ENCODE results near the gene CACNA2D2.

CACNA2D2 gene

GRCh38 chr3:50342813-50343633 lies 160.4 kb downstream of the CACNA2D2 start:
- Histone ChIP-seq H3K27me3 (ENCODE audit: control insufficient read depth in 5 of 5, insufficient read depth in 4 of 5, low read length in 5 of 5) (no peaks in the 10 kb centered on the region), H3K9ac (ENCODE audit: low read length in 5 of 5) (no peak overlapping the region), H3K9me3 (ENCODE audit: control insufficient read depth in 5 of 5, low read length in 5 of 5) (no peaks in the 10 kb centered on the region), H3K4me3 (ENCODE audit: low read depth in 1 of 5, low read length in 5 of 5) (no peak overlapping the region), H3K36me3 (ENCODE audit: control insufficient read depth in 5 of 5, insufficient read depth in 5 of 5, low read length in 5 of 5) (peaks cover 0 to 7% (median 4%) of the 10 kb centered on the region in 5 donors), H3K4me1 (ENCODE audit: control insufficient read depth in 5 of 5, insufficient read depth in 5 of 5, low read length in 5 of 5) (peaks cover 4 to 51% (median 49%) of the 10 kb centered on the region in 5 donors), H3K27ac (ENCODE audit: low read depth, low read length) (no peak overlapping the region)

GRCh38 chr3:50341996-50342650 lies 161.3 kb downstream of the CACNA2D2 start:
- H3K27me3 ChIP-seq (ENCODE audit: control insufficient read depth in 5 of 5, insufficient read depth in 4 of 5, low read length in 5 of 5), result no peaks in the 10 kb centered on the region
- no peak overlapping the region for H3K9ac ChIP-seq (ENCODE audit: low read length in 5 of 5)
- peaks cover 6 to 58% (median 52%) of the 10 kb centered on the region in 5 donors for H3K4me1 ChIP-seq (ENCODE audit: control insufficient read depth in 5 of 5, insufficient read depth in 5 of 5, low read length in 5 of 5)
- peak overlapping the region in 1 of 5 donors; percentile 71 for H3K4me3 ChIP-seq (ENCODE audit: low read depth in 1 of 5, low read length in 5 of 5)
- H3K27ac ChIP-seq (ENCODE audit: low read depth, low read length), result no peak overlapping the region
- no peaks in the 10 kb centered on the region for H3K36me3 ChIP-seq (ENCODE audit: control insufficient read depth in 5 of 5, insufficient read depth in 5 of 5, low read length in 5 of 5)
- H3K9me3 ChIP-seq (ENCODE audit: control insufficient read depth in 5 of 5, low read length in 5 of 5), result no peaks in the 10 kb centered on the region

- Histone ChIP-seq H3K27ac (ENCODE audit: low read depth, low read length) (no peak overlapping the region), H3K36me3 (ENCODE audit: control insufficient read depth in 5 of 5, insufficient read depth in 5 of 5, low read length in 5 of 5) (no peaks in the 10 kb centered on the region), H3K9ac (ENCODE audit: low read length in 5 of 5) (peak overlapping the region in 2 of 5 donors; percentile 34 to 82), H3K27me3 (ENCODE audit: control insufficient read depth in 5 of 5, insufficient read depth in 4 of 5, low read length in 5 of 5) (no peaks in the 10 kb centered on the region), H3K9me3 (ENCODE audit: control insufficient read depth in 5 of 5, low read length in 5 of 5) (no peaks in the 10 kb centered on the region), H3K4me1 (ENCODE audit: control insufficient read depth in 5 of 5, insufficient read depth in 5 of 5, low read length in 5 of 5) (peaks cover 6 to 63% (median 56%) of the 10 kb centered on the region in 5 donors), H3K4me3 (ENCODE audit: low read depth in 1 of 5, low read length in 5 of 5) (peak overlapping the region; percentile 71 to 76 (median 71))
Observed at GRCh38 chr3:50341537-50341936, 161.9 kb downstream of the CACNA2D2 start.

- H3K9me3 ChIP-seq (ENCODE audit: control insufficient read depth in 5 of 5, low read length in 5 of 5), result no peaks in the 10 kb centered on the region
- peaks cover 7 to 68% (median 62%) of the 10 kb centered on the region in 5 donors for H3K4me1 ChIP-seq (ENCODE audit: control insufficient read depth in 5 of 5, insufficient read depth in 5 of 5, low read length in 5 of 5)
Observed at GRCh38 chr3:50340448-50341329, 162.7 kb downstream of the CACNA2D2 start, which contains the start of gene RASSF1. Gene RASSF1 (minus strand): TSS chr3:50340836. CDS start chr3:50340805, 31 bp downstream.

GRCh38 chr3:50340147-50340447 lies 163.3 kb downstream of the CACNA2D2 start:
- Histone ChIP-seq H3K27ac (ENCODE audit: low read depth, low read length) (peak overlapping the region; percentile 13), H3K9me3 (ENCODE audit: control insufficient read depth in 5 of 5, low read length in 5 of 5) (no peaks in the 10 kb centered on the region), H3K4me1 (ENCODE audit: control insufficient read depth in 5 of 5, insufficient read depth in 5 of 5, low read length in 5 of 5) (peaks cover 7 to 67% (median 62%) of the 10 kb centered on the region in 5 donors), H3K4me3 (ENCODE audit: low read depth in 1 of 5, low read length in 5 of 5) (peak overlapping the region; percentile 58 to 72 (median 71)), H3K36me3 (ENCODE audit: control insufficient read depth in 5 of 5, insufficient read depth in 5 of 5, low read length in 5 of 5) (no peaks in the 10 kb centered on the region), H3K9ac (ENCODE audit: low read length in 5 of 5) (peak overlapping the region in 4 of 5 donors; percentile 22 to 82 (median 38)), H3K27me3 (ENCODE audit: control insufficient read depth in 5 of 5, insufficient read depth in 4 of 5, low read length in 5 of 5) (no peaks in the 10 kb centered on the region)

More at GRCh38 chr3:50340448-50341329, 162.7 kb downstream of the CACNA2D2 start, which contains the start of gene RASSF1:
- Histone ChIP-seq H3K27me3 (ENCODE audit: control insufficient read depth in 5 of 5, insufficient read depth in 4 of 5, low read length in 5 of 5) (no peaks in the 10 kb centered on the region), H3K4me3 (ENCODE audit: low read depth in 1 of 5, low read length in 5 of 5) (peak within 1 kb of the TSS; percentile 71 to 76 (median 71)), H3K9ac (ENCODE audit: low read length in 5 of 5) (peak within 1 kb of the TSS in 4 of 5 donors; percentile 22 to 82 (median 38)), H3K27ac (ENCODE audit: low read depth, low read length) (peak within 1 kb of the TSS; percentile 13), H3K36me3 (ENCODE audit: control insufficient read depth in 5 of 5, insufficient read depth in 5 of 5, low read length in 5 of 5) (no peaks in the 10 kb centered on the region)

- H3K27me3 ChIP-seq (ENCODE audit: control insufficient read depth in 5 of 5, insufficient read depth in 4 of 5, low read length in 5 of 5), result no peaks in the 10 kb centered on the region
- peak overlapping the region in 4 of 5 donors; percentile 22 to 82 (median 38) for H3K9ac ChIP-seq (ENCODE audit: low read length in 5 of 5)
- no peaks in the 10 kb centered on the region for H3K9me3 ChIP-seq (ENCODE audit: control insufficient read depth in 5 of 5, low read length in 5 of 5)
- H3K27ac ChIP-seq (ENCODE audit: low read depth, low read length), result peak overlapping the region; percentile 92
- H3K4me1 ChIP-seq (ENCODE audit: control insufficient read depth in 5 of 5, insufficient read depth in 5 of 5, low read length in 5 of 5), result peaks cover 6 to 68% (median 65%) of the 10 kb centered on the region in 5 donors
- no peaks in the 10 kb centered on the region for H3K36me3 ChIP-seq (ENCODE audit: control insufficient read depth in 5 of 5, insufficient read depth in 5 of 5, low read length in 5 of 5)
- peak overlapping the region; percentile 58 to 72 (median 71) for H3K4me3 ChIP-seq (ENCODE audit: low read depth in 1 of 5, low read length in 5 of 5)
Observed at GRCh38 chr3:50339485-50340146, 163.8 kb downstream of the CACNA2D2 start.

GRCh38 chr3:50338965-50339364 lies 164.5 kb downstream of the CACNA2D2 start:
- H3K9ac ChIP-seq (ENCODE audit: low read length in 5 of 5), result peak overlapping the region in 3 of 5 donors; percentile 16 to 60 (median 16)
- H3K27ac ChIP-seq (ENCODE audit: low read depth, low read length), result peak overlapping the region; percentile 92
- peaks cover 10 to 75% (median 72%) of the 10 kb centered on the region in 5 donors for H3K4me1 ChIP-seq (ENCODE audit: control insufficient read depth in 5 of 5, insufficient read depth in 5 of 5, low read length in 5 of 5)
- H3K27me3 ChIP-seq (ENCODE audit: control insufficient read depth in 5 of 5, insufficient read depth in 4 of 5, low read length in 5 of 5), result no peaks in the 10 kb centered on the region
- H3K9me3 ChIP-seq (ENCODE audit: control insufficient read depth in 5 of 5, low read length in 5 of 5), result no peaks in the 10 kb centered on the region
- H3K4me3 ChIP-seq (ENCODE audit: low read depth in 1 of 5, low read length in 5 of 5), result peak overlapping the region; percentile 14 to 86 (median 56)
- H3K36me3 ChIP-seq (ENCODE audit: control insufficient read depth in 5 of 5, insufficient read depth in 5 of 5, low read length in 5 of 5), result no peaks in the 10 kb centered on the region

GRCh38 chr3:50337175-50337861 lies 166.1 kb downstream of the CACNA2D2 start:
- Histone ChIP-seq H3K36me3 (ENCODE audit: control insufficient read depth in 5 of 5, insufficient read depth in 5 of 5, low read length in 5 of 5) (peaks cover 0 to 4% (median under 1%) of the 10 kb centered on the region in 5 donors), H3K27me3 (ENCODE audit: control insufficient read depth in 5 of 5, insufficient read depth in 4 of 5, low read length in 5 of 5) (no peaks in the 10 kb centered on the region), H3K4me1 (ENCODE audit: control insufficient read depth in 5 of 5, insufficient read depth in 5 of 5, low read length in 5 of 5) (peaks cover 17 to 86% (median 83%) of the 10 kb centered on the region in 5 donors), H3K9me3 (ENCODE audit: control insufficient read depth in 5 of 5, low read length in 5 of 5) (no peaks in the 10 kb centered on the region), H3K4me3 (ENCODE audit: low read depth in 1 of 5, low read length in 5 of 5) (peak overlapping the region; percentile 40 to 92 (median 85)), H3K27ac (ENCODE audit: low read depth, low read length) (peak overlapping the region; percentile 92), H3K9ac (ENCODE audit: low read length in 5 of 5) (peak overlapping the region in 4 of 5 donors; percentile 80 to 94 (median 87))
